K562 (cell line): ENCODE data around the gene NME9. TPM values are rescaled to one million over a fixed set of nuclear protein-coding genes. Genes with fewer than 3 reads are reported as not detected.

Source experiments
- ATAC-seq: fragments of 200-7000 bp; cut with Tn5 transposase; 3 replicates; pipeline ENCODE4 v1.9.1; 2020; ENCODE audit warnings: moderate library complexity
- BruUV-seq: library from RNA; stranded (reverse); fragments of 400-500 nt; replicated peaks from 2 replicates; lab custom pipeline; 2021; lab: Mats Ljungman, UMichigan
- CTCF ChIA-PET: fragments of 300-600 bp; formaldehyde crosslinking; extraction: SDS; loops from one replicate; lab custom pipeline; 2021; ENCODE audit warnings: low intra/inter-chr PET ratio; lab: Yijun Ruan, JAX
- POLR2A ChIA-PET: fragments of 300-600, 350-650 bp; sonication (Branson Sonifier 250); formaldehyde crosslinking; extraction: SDS; loops from one replicate; lab custom pipeline; 2021; ENCODE audit warnings: antibody characterized with exemption, inconsistent platforms; lab: Yijun Ruan, JAX
- DNase-seq, 4 experiments: peaks; one replicate each; pipeline versions ENCODE4 v3.0.0 to v3.0.0-alpha.2; 2011 to 2018; ENCODE audit warnings: low spot score in 3 of 4, mixed read lengths in 3 of 4; ENCODE audit errors: extremely low read depth in 1 of 4
- FAIRE-seq: peaks from 2 replicates; lab custom pipeline; 2011; peaks lifted over from hg19 to GRCh38; lab: Jason Lieb, UNC
- H2AFZ ChIP-seq: 2 replicates; pipeline ENCODE4 v1.6.0; 2011; ENCODE audit warnings: low read depth, low read length, control low read depth, inconsistent platforms
- H3K27ac ChIP-seq: fragments of 200-600 bp; 3 replicates; pipeline ENCODE4 v1.8.0; 2011; ENCODE audit warnings: low read depth, mild to moderate bottlenecking, control low read depth, inconsistent platforms, low read length, moderate library complexity, mixed read lengths; ENCODE audit errors: extremely low read depth
- H3K27me3 ChIP-seq, 2 experiments: fragments of 300-600 bp in 1 of 2; 2 replicates in 1 of 2; 3 replicates in 1 of 2; pipeline versions ENCODE4 v1.6.0 to v1.8.0; 2011; ENCODE audit warnings: inconsistent platforms in 2 of 2, low read length in 2 of 2, mild to moderate bottlenecking in 1 of 2, mixed read lengths in 1 of 2, moderate library complexity in 1 of 2; ENCODE audit not compliant: control insufficient read depth in 2 of 2, insufficient read depth in 2 of 2
- H3K36me3 ChIP-seq: fragments of 300-600 bp; 3 replicates; pipeline ENCODE4 v1.8.0; 2011; ENCODE audit warnings: mild to moderate bottlenecking, low read length, inconsistent platforms; ENCODE audit not compliant: control insufficient read depth, insufficient read depth
- H3K4me1 ChIP-seq, 2 experiments: fragments of 200-600 bp in 1 of 2; replicated peaks in 1 of 2; 2 replicates in 1 of 2; 3 replicates in 1 of 2; pipeline versions ENCODE4 v1.5.1 to v1.8.0; 2011; ENCODE audit warnings: inconsistent platforms in 2 of 2, low read length in 2 of 2, mild to moderate bottlenecking in 1 of 2, mixed read lengths in 1 of 2, moderate library complexity in 1 of 2; ENCODE audit not compliant: control insufficient read depth in 2 of 2, insufficient read depth in 2 of 2
- H3K4me2 ChIP-seq: 2 replicates; pipeline ENCODE4 v1.6.1; 2011; ENCODE audit warnings: low read length, control low read depth, inconsistent platforms, mixed read lengths; ENCODE audit not compliant: insufficient read depth
- H3K4me3 ChIP-seq: fragments of 200-600 bp; sonication (generic), shearing (Covaris generic); 2 replicates; pipeline ENCODE4 v1.5.1; 2016; ENCODE audit warnings: control low read depth, inconsistent platforms
- H3K79me2 ChIP-seq: fragments of 200-600 bp; 3 replicates; pipeline ENCODE4 v1.8.0; 2011; ENCODE audit warnings: low read length, inconsistent platforms; ENCODE audit not compliant: control insufficient read depth, insufficient read depth
- H3K9ac ChIP-seq, 2 experiments: 2 replicates each; pipeline versions ENCODE4 v1.6.0 to v1.6.1; 2011; ENCODE audit warnings: low read depth in 2 of 2, low read length in 2 of 2, control low read depth in 1 of 2, inconsistent platforms in 1 of 2, mild to moderate bottlenecking in 1 of 2, mixed read lengths in 1 of 2; ENCODE audit not compliant: insufficient read depth in 1 of 2
- H3K9me1 ChIP-seq: one replicate; pipeline ENCODE4 v1.6.0; 2011; ENCODE audit warnings: inconsistent platforms, mild to moderate bottlenecking, low read length, moderate library complexity; ENCODE audit not compliant: control insufficient read depth, insufficient read depth
- H3K9me3 ChIP-seq: replicated peaks from 2 replicates; pipeline ENCODE4 v1.5.1; 2011; ENCODE audit warnings: low read depth, low read length, inconsistent platforms; ENCODE audit not compliant: control insufficient read depth, insufficient read depth
- H4K20me1 ChIP-seq: replicated peaks from 2 replicates; pipeline ENCODE4 v1.6.1; 2011; ENCODE audit warnings: low read length, inconsistent platforms, mixed read lengths; ENCODE audit not compliant: control insufficient read depth, insufficient read depth
- BRF1 ChIP-seq: IDR thresholded peaks from 3 replicates; pipeline ENCODE4 v1.6.1; 2011; ENCODE audit warnings: borderline replicate concordance, mild to moderate bottlenecking; ENCODE audit not compliant: insufficient read length; ENCODE audit errors: extremely low read depth
- CREM ChIP-seq: IDR thresholded peaks from 2 replicates; pipeline ENCODE4 v1.6.1; 2014; ENCODE audit warnings: antibody characterized with exemption, low read depth
- EHMT2 ChIP-seq: fragments of 450-650 bp; IDR thresholded peaks from 2 replicates; pipeline ENCODE4 v1.6.1; 2018; ENCODE audit warnings: antibody characterized with exemption
- MAFK ChIP-seq: IDR thresholded peaks from 2 replicates; pipeline ENCODE4 v1.6.1; 2011; ENCODE audit warnings: low read length, improper control_type of control experiment
- PTBP1 ChIP-seq: fragments of 200-400 bp; formaldehyde crosslinking; IDR thresholded peaks from 2 replicates; pipeline ENCODE4 v1.6.1; 2017; ENCODE audit warnings: low read depth, low read length
- SMAD1 ChIP-seq: fragments of 150-350 bp; IDR thresholded peaks from 2 replicates; pipeline ENCODE4 v1.6.1; 2014; ENCODE audit warnings: low read length, low read depth; ENCODE audit not compliant: partially characterized antibody
- SOX6 ChIP-seq: fragments of 450-650 bp; IDR thresholded peaks from 2 replicates; pipeline ENCODE4 v1.6.1; 2014; ENCODE audit warnings: mild to moderate bottlenecking
- SPI1 ChIP-seq: IDR thresholded peaks from 2 replicates; pipeline ENCODE4 v1.6.1; 2011; ENCODE audit warnings: low read depth, low read length, control low read depth, borderline replicate concordance
- TAL1 ChIP-seq: fragments of 450-650 bp; IDR thresholded peaks from 2 replicates; pipeline ENCODE4 v1.6.1; 2016; ENCODE audit warnings: mild to moderate bottlenecking
- UBTF ChIP-seq, 2 experiments: IDR thresholded peaks; 2 replicates each; pipeline ENCODE4 v1.6.1; 2012; ENCODE audit warnings: improper control_type of control experiment in 2 of 2, low read depth in 2 of 2, low read length in 2 of 2, borderline replicate concordance in 1 of 2
- ZNF143 ChIP-seq: sonication (generic); formaldehyde crosslinking; IDR thresholded peaks from 2 replicates; pipeline ENCODE4 v1.9.0; 2022; ENCODE audit warnings: mild to moderate bottlenecking, missing genetic modification reagents
- ZNF184 ChIP-seq: sonication (generic); formaldehyde crosslinking; IDR thresholded peaks from 2 replicates; pipeline ENCODE4 v1.5.0; 2020; ENCODE audit warnings: missing genetic modification reagents
- ZNF511 ChIP-seq: sonication (generic); formaldehyde crosslinking; IDR thresholded peaks from 2 replicates; pipeline ENCODE4 v1.8.0; 2022; ENCODE audit warnings: mild to moderate bottlenecking, missing genetic modification reagents
- ZNF778 ChIP-seq: fragments of 450-650 bp; formaldehyde crosslinking; IDR thresholded peaks from 2 replicates; pipeline ENCODE4 v1.4.0; 2020; ENCODE audit warnings: mild to moderate bottlenecking, moderate library complexity
- WGBS: fragments of 100-300 bp; shearing (Covaris generic); methylation state at CpG from one replicate; pipeline ENCODE4 v1.1.6; 2016; ENCODE audit warnings: low coverage, mixed read lengths; ENCODE audit not compliant: insufficient coverage; ENCODE audit errors: missing lambda C conversion rate; 5-methylcytosine and 5-hydroxymethylcytosine counted together
- in situ Hi-C: fragments of 300-500 bp; cut with MboI; formaldehyde crosslinking; loops from 4 replicates; pipeline ENCODE4 v1.15.0; 2018; ENCODE audit warnings: inconsistent platforms, mixed read lengths
- intact Hi-C: fragments of 100-400 bp; cut with micrococcal nuclease; formaldehyde crosslinking; loops from 2 replicates; pipeline ENCODE4 v1.14.2; 2022
- polyA plus RNA-seq, 8 experiments: library from polyadenylated mRNA; depleted of rRNA in 4 of 8; stranded (reverse) in 5 of 8; unstranded in 3 of 8; fragments of >200 nt; fragmentation: Nextera tagmentation in 2 of 8; fragmentation: Illumina TruSeq in 1 of 8; extraction: Ambion mirVana in 2 of 8; extraction: Trizol in 1 of 8; gene quantifications; 2 replicates each; pipeline versions ENCODE4 v1.2.1 to v1.2.3, GENCODE V29; 2011 to 2014; ENCODE audit warnings: inconsistent platforms in 1 of 8, missing spikeins in 1 of 8
- total RNA-seq, 7 experiments: library from RNA; depleted of rRNA in 6 of 7; stranded (reverse); fragments of >200 nt in 6 of 7; fragmentation: Illumina TruSeq in 2 of 7; extraction: Trizol in 2 of 7; gene quantifications; 2 replicates each; pipeline versions ENCODE4 v1.2.1 to v1.2.3, GENCODE V29; 2011 to 2021; ENCODE audit warnings: low replicate concordance in 1 of 7
- TF ChIP-seq, protein P1 (sequence below): fragments of 450-650 bp; IDR thresholded peaks from 2 replicates; pipeline ENCODE4 v1.7.1; 2018; ENCODE audit warnings: mild to moderate bottlenecking, low read depth; ENCODE audit not compliant: partially characterized antibody

NME9 gene
- total and polyA plus RNA-seq, 9 of the 15 experiments (the other 6 are each of a cell fraction or from before 2014, with no cell fraction given): 0.05 to 0.15 (median 0.13) TPM; not detected in 6

GRCh38 chr3:138338811-138339210, 9.2 kb upstream of the NME9 start:
- Histone ChIP-seq H3K9me3 (no peaks in the 10 kb centered on the region), H3K27ac (no peak overlapping the region), H3K27me3 (peaks cover 0 to 10% of the 10 kb centered on the region in 2 experiments; a peak in 1 of 5 replicates), H2AFZ (no peak overlapping the region), H3K9me1 (no peaks in the 10 kb centered on the region), H3K4me2 (no peak overlapping the region), H3K9ac (no peak overlapping the region), H3K36me3 (no peaks in the 10 kb centered on the region), H3K4me3 (no peak overlapping the region), H4K20me1 (no peaks in the 10 kb centered on the region), H3K79me2 (no peaks in the 10 kb centered on the region), H3K4me1 (no peaks in the 10 kb centered on the region)
- no TSS peak for BruUV-seq
- WGBS: 57% methylated on average over 3 of the region's 5 CpGs
- ATAC-seq (no peak), DNase-seq (no peak), FAIRE-seq (no peak)
- ChIA-PET CTCF (no interaction called here), POLR2A (interaction anchor here (0.9 kb wide), 1 partner anchor 11 kb away, joined by 3 read pairs; no protein-coding TSS in a partner anchor)
- TF ChIP-seq ZNF511 (CRISPR knock-in tag) (no peak), ZNF184 (CRISPR knock-in tag) (no peak), PTBP1 (no peak), UBTF (IDR thresholded peaks at IDR 0.05; ENCODE audit: borderline replicate concordance in 1 of 2, low read depth in 2 of 2, low read length in 2 of 2) (no peak), ZNF778 (CRISPR knock-in tag) (no peak), CREM (no peak), EHMT2 (no peak), ZNF143 (no peak), SOX6 (no peak), BRF1 (no peak), TAL1 (no peak), MAFK (no peak), SMAD1 (no peak), SPI1 (no peak)
- TF ChIP-seq, protein P1, sequence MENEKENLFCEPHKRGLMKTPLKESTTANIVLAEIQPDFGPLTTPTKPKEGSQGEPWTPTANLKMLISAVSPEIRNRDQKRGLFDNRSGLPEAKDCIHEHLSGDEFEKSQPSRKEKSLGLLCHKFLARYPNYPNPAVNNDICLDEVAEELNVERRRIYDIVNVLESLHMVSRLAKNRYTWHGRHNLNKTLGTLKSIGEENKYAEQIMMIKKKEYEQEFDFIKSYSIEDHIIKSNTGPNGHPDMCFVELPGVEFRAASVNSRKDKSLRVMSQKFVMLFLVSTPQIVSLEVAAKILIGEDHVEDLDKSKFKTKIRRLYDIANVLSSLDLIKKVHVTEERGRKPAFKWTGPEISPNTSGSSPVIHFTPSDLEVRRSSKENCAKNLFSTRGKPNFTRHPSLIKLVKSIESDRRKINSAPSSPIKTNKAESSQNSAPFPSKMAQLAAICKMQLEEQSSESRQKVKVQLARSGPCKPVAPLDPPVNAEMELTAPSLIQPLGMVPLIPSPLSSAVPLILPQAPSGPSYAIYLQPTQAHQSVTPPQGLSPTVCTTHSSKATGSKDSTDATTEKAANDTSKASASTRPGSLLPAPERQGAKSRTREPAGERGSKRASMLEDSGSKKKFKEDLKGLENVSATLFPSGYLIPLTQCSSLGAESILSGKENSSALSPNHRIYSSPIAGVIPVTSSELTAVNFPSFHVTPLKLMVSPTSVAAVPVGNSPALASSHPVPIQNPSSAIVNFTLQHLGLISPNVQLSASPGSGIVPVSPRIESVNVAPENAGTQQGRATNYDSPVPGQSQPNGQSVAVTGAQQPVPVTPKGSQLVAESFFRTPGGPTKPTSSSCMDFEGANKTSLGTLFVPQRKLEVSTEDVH: no peak
- intact Hi-C loops: loop anchor here (10.0 kb wide), 1 partner anchor 46 kb away; no protein-coding TSS in a partner anchor
- in situ Hi-C loops: no loop called here
